Endothelial cell of umbilical vein (primary cell): ENCODE data around the gene USB1. TPM values are rescaled to one million over a fixed set of nuclear protein-coding genes. Genes with fewer than 3 reads are reported as not detected.
A peak's percentile ranks its signal among the peaks of the same experiment; 100 is the strongest.

ENCODE experiments used
- BruUV-seq: library from RNA; stranded (reverse); fragments of 400-500 nt; replicated peaks from 2 replicates; lab custom pipeline; 2021; lab: Mats Ljungman, UMichigan
- CTCF ChIA-PET: fragments of 300-600, 350-600 bp; sonication (Branson Sonifier 250); formaldehyde crosslinking; loops from one replicate; lab custom pipeline; 2021; ENCODE audit warnings: antibody characterized with exemption, inconsistent platforms; lab: Charles Lee
- POLR2A ChIA-PET: fragments of 300-600, 350-600 bp; sonication (Branson Sonifier 250); formaldehyde crosslinking; loops from one replicate; lab custom pipeline; 2021; ENCODE audit warnings: antibody characterized with exemption, inconsistent platforms; lab: Charles Lee
- DNase-seq: peaks from one replicate; pipeline ENCODE4 v3.0.0-alpha.2; 2011; ENCODE audit warnings: low read depth, low spot score
- FAIRE-seq: peaks from 2 replicates; lab custom pipeline; 2011; peaks lifted over from hg19 to GRCh38; lab: Jason Lieb, UNC
- H2AFZ ChIP-seq: 2 replicates; pipeline ENCODE4 v1.6.0; 2012; ENCODE audit warnings: low read depth, low read length, control low read depth, inconsistent platforms
- H3K27ac ChIP-seq: 2 replicates; pipeline ENCODE4 v1.5.1; 2011; ENCODE audit warnings: low read depth, mild to moderate bottlenecking, control low read depth, low read length, moderate library complexity; ENCODE audit not compliant: insufficient read depth
- H3K27me3 ChIP-seq, 2 experiments: 2 replicates each; pipeline versions ENCODE4 v1.6.0 to v1.6.1; 2011; ENCODE audit warnings: low read length in 2 of 2, mixed read lengths in 1 of 2; ENCODE audit not compliant: control insufficient read depth in 2 of 2, insufficient read depth in 2 of 2
- H3K36me3 ChIP-seq, 2 experiments: 2 replicates in 1 of 2; 3 replicates in 1 of 2; pipeline ENCODE4 v1.5.1; 2011; ENCODE audit warnings: low read length in 2 of 2, mild to moderate bottlenecking in 1 of 2, moderate library complexity in 1 of 2; ENCODE audit not compliant: control insufficient read depth in 2 of 2, insufficient read depth in 2 of 2; ENCODE audit errors: extremely low read depth in 1 of 2
- H3K4me1 ChIP-seq: 3 replicates; pipeline ENCODE4 v1.5.1; 2011; ENCODE audit warnings: mild to moderate bottlenecking, low read length; ENCODE audit not compliant: control insufficient read depth, insufficient read depth; ENCODE audit errors: extremely low read depth
- H3K4me2 ChIP-seq: 2 replicates; pipeline ENCODE4 v1.6.1; 2011; ENCODE audit warnings: low read length, control low read depth, mixed read lengths; ENCODE audit not compliant: insufficient read depth
- H3K4me3 ChIP-seq, 3 experiments: fragments of 200-600 bp in 1 of 3; sonication (generic), shearing (Covaris generic) in 1 of 3; replicated peaks in 1 of 3; 2 replicates each; pipeline ENCODE4 v1.5.1; 2011 to 2016; ENCODE audit warnings: control low read depth in 3 of 3, low read length in 3 of 3, mild to moderate bottlenecking in 2 of 3, inconsistent platforms in 1 of 3, low read depth in 1 of 3, moderate library complexity in 1 of 3; ENCODE audit not compliant: insufficient read depth in 1 of 3
- H3K79me2 ChIP-seq: 2 replicates; pipeline ENCODE4 v1.6.0; 2012; ENCODE audit warnings: low read length, inconsistent platforms; ENCODE audit not compliant: control insufficient read depth, insufficient read depth
- H3K9ac ChIP-seq: replicated peaks from 2 replicates; pipeline ENCODE3; 2011; ENCODE audit warnings: low read length, control low read depth; ENCODE audit not compliant: insufficient read depth; ENCODE audit errors: extremely low read depth
- H3K9me1 ChIP-seq: replicated peaks from 3 replicates; pipeline ENCODE4 v1.6.0; 2011; ENCODE audit warnings: mild to moderate bottlenecking, low read length; ENCODE audit not compliant: control insufficient read depth, insufficient read depth; ENCODE audit errors: extremely low read depth
- H3K9me3 ChIP-seq: replicated peaks from 2 replicates; pipeline ENCODE4 v1.5.1; 2012; ENCODE audit warnings: low read length, inconsistent platforms; ENCODE audit not compliant: control insufficient read depth, insufficient read depth
- H4K20me1 ChIP-seq: replicated peaks from 2 replicates; pipeline ENCODE3; 2011; ENCODE audit warnings: mild to moderate bottlenecking, low read length; ENCODE audit not compliant: control insufficient read depth, insufficient read depth; ENCODE audit errors: extremely low read depth
- EZH2 ChIP-seq: IDR thresholded peaks from 2 replicates; pipeline ENCODE4 v1.6.1; 2012; ENCODE audit warnings: borderline replicate concordance, low read depth, mild to moderate bottlenecking, moderate library complexity, low read length, inconsistent platforms; ENCODE audit not compliant: severe bottlenecking
- FOS ChIP-seq: IDR thresholded peaks from 2 replicates; pipeline ENCODE4 v1.6.1; 2011; ENCODE audit warnings: mild to moderate bottlenecking, low read length, moderate library complexity, borderline replicate concordance; ENCODE audit not compliant: insufficient read depth
- POLR2A ChIP-seq: IDR thresholded peaks from 2 replicates; pipeline ENCODE4 v1.6.1; 2012; ENCODE audit warnings: low read depth, mild to moderate bottlenecking, control low read depth, low read length
- POLR2AphosphoS5 ChIP-seq: IDR thresholded peaks from 2 replicates; pipeline ENCODE4 v1.6.1; 2012; ENCODE audit warnings: low read depth, mild to moderate bottlenecking, control low read depth, low read length, moderate library complexity; ENCODE audit not compliant: insufficient read depth
- dilution Hi-C: fragments of 300-500 bp; cut with MboI; formaldehyde crosslinking; loops from one replicate; pipeline ENCODE4 v1.15.0; 2019; ENCODE audit warnings: low sequenced_read_pairs; ENCODE audit not compliant: extremely low pct_ligation_motif_present
- intact Hi-C: fragments of 100-400 bp; cut with micrococcal nuclease; formaldehyde crosslinking; loops from one replicate; pipeline ENCODE4 v1.10.0; 2022
- polyA plus RNA-seq, 4 experiments: library from polyadenylated mRNA; depleted of rRNA in 3 of 4; stranded (reverse) in 3 of 4; unstranded in 1 of 4; fragments of >200 nt; gene quantifications; 2 replicates each; pipeline versions ENCODE4 v1.2.1 to v1.2.3, GENCODE V29; 2011 to 2012; ENCODE audit warnings: missing spikeins in 1 of 4
- total RNA-seq: library from RNA; stranded (reverse); gene quantifications from 2 replicates; pipeline ENCODE4 v1.2.3, GENCODE V29; 2021
- TF ChIP-seq, protein P1 (sequence below): IDR thresholded peaks from 2 replicates; pipeline ENCODE4 v1.6.1; 2011; ENCODE audit not compliant: insufficient read depth, insufficient read length

USB1 gene
- total and polyA plus RNA-seq, 2 donors (not counting 3 experiments of a cell fraction or from before 2014, with no cell fraction given), result 64.6 to 83.8 TPM

DNA sequence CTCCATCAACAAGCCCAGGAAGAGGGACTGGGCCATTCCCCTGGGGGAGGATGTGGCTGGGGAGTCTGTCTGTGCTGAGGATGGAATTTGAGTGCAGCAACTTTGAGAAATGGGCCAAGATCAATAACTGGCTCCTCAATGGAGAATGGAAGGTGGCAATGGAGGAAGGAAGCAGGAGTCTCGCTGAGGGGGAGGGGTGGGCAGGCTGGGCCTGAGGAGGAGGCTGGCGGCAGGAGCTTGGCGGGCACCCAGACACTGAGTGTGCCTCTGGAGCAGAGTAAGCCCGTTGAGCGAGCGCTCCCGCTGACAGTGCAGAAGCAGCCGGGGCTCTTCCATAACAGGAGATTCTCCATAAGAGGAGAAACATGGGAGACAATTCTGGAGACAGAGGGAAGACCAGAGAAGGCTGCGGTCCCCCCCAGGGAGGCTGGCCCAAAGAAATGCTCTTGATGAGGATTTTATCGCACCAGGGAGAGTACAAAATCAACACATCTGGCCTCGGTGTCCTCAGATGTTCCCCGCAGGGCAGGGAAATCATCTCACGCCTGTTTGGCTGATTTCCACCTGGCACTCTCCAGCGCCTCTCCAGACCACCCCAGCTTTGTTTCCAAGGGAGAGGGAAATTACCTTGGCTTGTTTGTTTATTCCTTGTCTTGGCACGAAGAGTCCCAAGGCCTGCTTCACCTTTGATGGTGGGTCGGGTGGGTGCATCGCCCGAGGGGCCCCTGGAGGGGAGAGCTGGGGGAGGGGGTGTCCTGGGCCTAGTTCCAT is 21.6 kb downstream of the USB1 start:
- peak; percentile 83 for FAIRE-seq
- no TSS peak for BruUV-seq
- ChIA-PET POLR2A (interaction anchor here (1.5 kb wide), 1 partner anchor 99 kb away, joined by 3 read pairs; no protein-coding TSS in a partner anchor), CTCF (interaction anchor here (0.7 to 5.6 kb wide), 10 partner anchors 10 to 124 kb away, joined by 3 to 81 read pairs (median 5); partner anchors contain the start of gene CFAP20)
- no peaks in the 10 kb centered on the region for H3K79me2 ChIP-seq
- no peaks in the 10 kb centered on the region for H3K9me3 ChIP-seq
- DNase-seq, result peak; percentile 67
- no peaks in the 10 kb centered on the region for H3K9me1 ChIP-seq
- no peak overlapping the region for H2AFZ ChIP-seq
- intact Hi-C loops (no loop called here), dilution Hi-C loops (no loop called here)
- peaks cover 0 to 8% of the 10 kb centered on the region in 2 experiments for H3K27me3 ChIP-seq
- TF ChIP-seq, protein P1, sequence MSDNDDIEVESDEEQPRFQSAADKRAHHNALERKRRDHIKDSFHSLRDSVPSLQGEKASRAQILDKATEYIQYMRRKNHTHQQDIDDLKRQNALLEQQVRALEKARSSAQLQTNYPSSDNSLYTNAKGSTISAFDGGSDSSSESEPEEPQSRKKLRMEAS, result no peak
- TF ChIP-seq FOS (no peak), POLR2A (no peak), POLR2AphosphoS5 (peak; percentile 48), EZH2 (no peak)
- no peak overlapping the region for H3K27ac ChIP-seq
- H3K4me1 ChIP-seq, result peaks cover 19% of the 10 kb centered on the region
- no peak overlapping the region for H3K4me2 ChIP-seq
- no peak overlapping the region for H3K9ac ChIP-seq
- H3K36me3 ChIP-seq, result peaks cover 0 to 9% of the 10 kb centered on the region in 2 experiments
- H4K20me1 ChIP-seq, result no peaks in the 10 kb centered on the region
- no peak overlapping the region for H3K4me3 ChIP-seq
